HG03095 (cell line): ENCODE results near the gene NKAIN2.

Experiments
- ATAC-seq: cut with Tn5 transposase; IDR thresholded peaks from one replicate; pipeline ENCODE4 v1.9.1; 2021; ENCODE audit warnings: moderate library complexity; ENCODE audit not compliant: unreplicated experiment

Gene NKAIN2

DNA sequence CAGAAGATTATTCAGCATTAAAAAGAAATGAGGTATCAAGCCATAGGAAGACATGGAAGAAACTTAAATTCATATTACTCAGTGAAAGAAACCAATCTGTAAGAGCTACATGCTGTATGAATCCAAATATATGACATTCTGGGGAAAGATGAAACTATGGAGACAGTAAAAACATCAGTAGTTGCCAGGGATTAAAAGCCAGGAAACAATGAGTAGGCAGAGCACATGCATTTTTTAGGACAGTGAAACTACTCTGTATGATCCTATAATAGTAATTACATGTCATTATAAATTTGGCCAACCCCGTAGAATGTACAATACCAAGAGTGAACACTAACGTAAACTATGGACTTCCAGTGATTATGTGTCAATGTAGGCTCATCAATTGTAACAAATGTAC, 1065.8 kb downstream of the NKAIN2 start:
- no peak for ATAC-seq

DNA sequence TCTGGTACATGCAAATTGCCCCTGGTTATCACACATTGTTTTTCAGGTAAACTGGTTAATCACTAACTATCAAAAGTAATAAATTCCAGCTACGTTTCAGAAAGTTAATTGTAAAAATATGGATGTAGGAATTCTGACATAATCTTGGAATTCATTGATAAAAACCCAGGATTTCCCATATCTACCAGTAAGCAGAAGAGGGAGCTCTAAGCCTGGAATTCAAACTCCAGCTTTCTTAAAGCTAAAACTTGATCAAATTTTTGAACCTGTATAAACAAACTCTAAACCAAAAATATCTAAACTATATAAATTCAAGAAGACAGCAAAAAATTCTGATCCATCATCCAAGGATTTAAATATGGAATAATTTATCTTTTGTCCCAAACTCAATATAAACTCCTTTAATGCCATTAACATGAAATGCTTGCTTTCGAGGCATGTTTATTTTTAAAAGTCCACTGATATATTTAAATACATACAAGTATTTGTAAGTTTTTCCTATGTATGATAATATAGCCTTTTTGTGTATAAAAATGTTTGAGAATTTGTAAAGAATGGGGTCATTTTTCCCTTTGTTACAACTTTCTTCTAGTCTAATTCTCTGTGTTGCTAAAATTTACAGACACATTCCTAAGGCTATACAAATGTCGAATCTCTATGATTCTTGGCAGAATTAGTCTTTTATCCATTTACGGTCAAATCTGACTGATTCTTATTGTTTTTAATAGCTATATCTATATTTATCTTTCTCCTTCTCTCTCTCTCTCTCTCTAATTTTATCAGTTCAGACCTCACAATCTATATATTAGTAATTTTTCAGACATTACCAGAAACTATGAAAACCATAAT, 1067.2 kb downstream of the NKAIN2 start:
- ATAC-seq, result no peak

DNA sequence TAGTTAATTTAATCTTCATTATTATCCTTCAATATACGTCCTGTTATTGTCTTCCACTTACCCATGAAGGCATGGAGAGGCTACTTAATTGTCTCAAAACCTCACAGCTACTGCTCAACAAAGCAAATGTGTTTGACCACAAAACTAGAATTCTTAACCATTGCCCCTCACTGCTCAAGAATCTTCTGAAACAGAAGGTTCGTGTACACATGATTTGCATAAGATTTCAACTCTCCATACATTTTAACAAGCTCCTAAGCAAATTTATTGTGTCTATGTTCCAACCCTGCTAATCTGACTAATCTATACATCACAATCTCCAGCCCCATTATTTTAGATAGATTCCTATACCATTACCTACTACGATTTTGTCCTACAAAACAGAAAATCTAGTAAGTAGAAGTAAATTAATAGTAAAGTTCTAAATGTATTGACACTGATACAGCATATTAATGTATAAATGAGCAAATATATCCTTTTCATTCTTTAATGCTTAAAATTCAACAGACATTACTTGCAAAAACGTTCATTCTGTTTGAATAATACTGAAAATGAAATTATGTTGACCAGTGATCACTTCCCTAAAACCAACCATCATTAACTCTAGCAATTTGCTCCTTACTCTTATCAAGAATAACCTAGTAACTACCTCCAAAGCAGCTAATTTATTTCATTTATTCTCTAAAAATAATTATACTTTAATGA, 1068.8 kb downstream of the NKAIN2 start:
- peak; percentile 62 for ATAC-seq

DNA sequence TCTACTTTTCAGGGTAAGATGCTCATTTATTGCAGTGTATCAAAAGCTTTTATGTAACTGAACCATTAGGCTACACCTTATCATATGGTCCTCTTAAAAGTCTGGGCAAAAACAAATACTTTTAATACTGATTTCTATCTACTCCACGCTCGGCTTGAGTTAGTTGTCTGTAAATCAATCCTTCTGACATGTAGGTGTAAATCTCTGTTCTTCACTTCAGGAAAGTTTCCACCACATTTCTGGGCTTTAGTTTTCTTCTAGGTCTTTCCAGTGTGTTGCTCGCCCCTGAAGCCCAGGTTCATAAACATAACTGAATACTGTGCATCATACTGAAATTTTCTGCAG, 1069.4 kb downstream of the NKAIN2 start:
- peak; percentile 13 for ATAC-seq
